ENCODE data around the gene KLHL24.

KLHL24 gene

GRCh38 chr3:183697610-183698317 is 62.3 kb downstream of the KLHL24 start, which contains the start of gene YEATS2:
TSS of gene YEATS2 (plus strand) at chr3:183697797. CDS start at chr3:183715163, 17,366 bp downstream.
- no peaks in the 10 kb centered on the region for H3K9me2 ChIP-seq (replicated peaks; ENCODE audit: control insufficient read depth, low read length)
- H3K79me2 ChIP-seq (ENCODE audit: control insufficient read depth, low read length), result peaks cover 57% of the 10 kb centered on the region
- H3K4me1 ChIP-seq (ENCODE audit: control insufficient read depth, low read length), result peaks cover 32% of the 10 kb centered on the region
- H3K4me3 ChIP-seq (ENCODE audit: low read length), result peak within 1 kb of the TSS; percentile 82
- H3F3A ChIP-seq (ENCODE audit: control insufficient read depth, insufficient read depth), result peaks cover 6% of the 10 kb centered on the region; the same call in 1 of the 2 replicates
- H4K20me1 ChIP-seq (ENCODE audit: control insufficient read depth, insufficient read depth, low read depth, low read length), result peaks cover 20% of the 10 kb centered on the region
- H3K9me3 ChIP-seq (ENCODE audit: control insufficient read depth, insufficient read depth, low read length), result no peaks in the 10 kb centered on the region
- peaks cover 30% of the 10 kb centered on the region for H3K36me3 ChIP-seq (ENCODE audit: control insufficient read depth, low read length)
- TF ChIP-seq, protein P1, sequence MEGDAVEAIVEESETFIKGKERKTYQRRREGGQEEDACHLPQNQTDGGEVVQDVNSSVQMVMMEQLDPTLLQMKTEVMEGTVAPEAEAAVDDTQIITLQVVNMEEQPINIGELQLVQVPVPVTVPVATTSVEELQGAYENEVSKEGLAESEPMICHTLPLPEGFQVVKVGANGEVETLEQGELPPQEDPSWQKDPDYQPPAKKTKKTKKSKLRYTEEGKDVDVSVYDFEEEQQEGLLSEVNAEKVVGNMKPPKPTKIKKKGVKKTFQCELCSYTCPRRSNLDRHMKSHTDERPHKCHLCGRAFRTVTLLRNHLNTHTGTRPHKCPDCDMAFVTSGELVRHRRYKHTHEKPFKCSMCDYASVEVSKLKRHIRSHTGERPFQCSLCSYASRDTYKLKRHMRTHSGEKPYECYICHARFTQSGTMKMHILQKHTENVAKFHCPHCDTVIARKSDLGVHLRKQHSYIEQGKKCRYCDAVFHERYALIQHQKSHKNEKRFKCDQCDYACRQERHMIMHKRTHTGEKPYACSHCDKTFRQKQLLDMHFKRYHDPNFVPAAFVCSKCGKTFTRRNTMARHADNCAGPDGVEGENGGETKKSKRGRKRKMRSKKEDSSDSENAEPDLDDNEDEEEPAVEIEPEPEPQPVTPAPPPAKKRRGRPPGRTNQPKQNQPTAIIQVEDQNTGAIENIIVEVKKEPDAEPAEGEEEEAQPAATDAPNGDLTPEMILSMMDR (IDR thresholded peaks at IDR 0.05; ENCODE audit: low read depth, low read length, poor library complexity, severe bottlenecking), result no peak
- TF ChIP-seq EZH2phosphoT487 (IDR thresholded peaks at IDR 0.05; ENCODE audit: borderline replicate concordance, low read length), result no peak
- peak within 1 kb of the TSS; percentile 78 for H3K27ac ChIP-seq (ENCODE audit: low read depth, low read length)
- no peaks in the 10 kb centered on the region for H3K27me3 ChIP-seq (ENCODE audit: control insufficient read depth, low read length)
- peak within 1 kb of the TSS; percentile 81 for H3K4me2 ChIP-seq (ENCODE audit: low read length)

DNA sequence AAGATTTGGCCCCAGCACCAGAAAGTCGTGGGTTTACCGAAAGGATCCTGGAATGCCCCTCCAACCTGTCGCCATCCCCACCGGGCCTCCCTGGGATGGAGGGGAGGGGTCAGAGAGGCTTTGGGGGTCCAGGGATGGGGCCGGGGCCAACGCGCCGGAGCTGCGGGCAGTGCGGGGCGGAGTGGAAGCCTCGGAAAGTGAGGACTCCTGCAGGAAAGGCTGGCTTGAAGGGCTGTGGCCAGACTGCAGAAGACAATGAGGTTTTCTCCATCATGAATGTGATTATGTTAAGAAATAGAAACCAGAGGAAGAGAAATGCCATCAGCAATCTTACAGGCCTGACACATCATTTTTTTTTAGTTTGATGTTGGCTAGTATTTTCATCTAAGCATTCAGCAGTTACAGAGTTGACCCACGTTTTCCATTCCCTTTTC is 62.9 kb downstream of the KLHL24 start:
- Histone ChIP-seq H3K4me2 (ENCODE audit: low read length) (peak overlapping the region; percentile 81), H3K9me3 (ENCODE audit: control insufficient read depth, insufficient read depth, low read length) (no peaks in the 10 kb centered on the region), H3K27ac (ENCODE audit: low read depth, low read length) (peak overlapping the region; percentile 78), H4K20me1 (ENCODE audit: control insufficient read depth, insufficient read depth, low read depth, low read length) (peaks cover 25% of the 10 kb centered on the region), H3K9me2 (replicated peaks; ENCODE audit: control insufficient read depth, low read length) (no peaks in the 10 kb centered on the region), H3K4me3 (ENCODE audit: low read length) (peak overlapping the region; percentile 82), H3K27me3 (ENCODE audit: control insufficient read depth, low read length) (no peaks in the 10 kb centered on the region), H3K79me2 (ENCODE audit: control insufficient read depth, low read length) (peaks cover 62% of the 10 kb centered on the region), H3F3A (ENCODE audit: control insufficient read depth, insufficient read depth) (peaks cover 6% of the 10 kb centered on the region; the same call in 1 of the 2 replicates), H3K36me3 (ENCODE audit: control insufficient read depth, low read length) (peaks cover 32% of the 10 kb centered on the region), H3K4me1 (ENCODE audit: control insufficient read depth, low read length) (peaks cover 32% of the 10 kb centered on the region)
- no peak for TF ChIP-seq EZH2phosphoT487 (IDR thresholded peaks at IDR 0.05; ENCODE audit: borderline replicate concordance, low read length)
- TF ChIP-seq, protein P1 (IDR thresholded peaks at IDR 0.05; ENCODE audit: low read depth, low read length, poor library complexity, severe bottlenecking), result no peak

DNA sequence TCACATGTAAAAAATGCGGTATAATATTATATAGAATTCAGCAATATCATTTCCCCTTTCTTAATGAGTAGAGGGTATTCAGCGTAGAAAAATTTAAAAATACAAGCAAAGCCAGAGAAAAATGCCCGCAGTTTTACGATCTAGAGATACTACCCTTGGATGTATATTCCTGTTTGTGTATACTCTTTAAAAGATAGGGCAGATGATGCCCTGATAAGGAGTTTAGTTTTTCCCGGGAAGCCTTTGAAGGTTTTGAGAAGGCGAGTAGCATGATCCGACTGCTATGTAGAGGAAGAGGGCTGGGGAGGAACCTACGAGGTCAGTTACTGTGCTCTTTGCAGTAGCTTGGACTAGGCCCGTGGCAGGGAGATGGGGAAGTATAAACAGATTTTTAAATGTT is 63.3 kb downstream of the KLHL24 start:
- peak overlapping the region; percentile 78 for H3K27ac ChIP-seq (ENCODE audit: low read depth, low read length)
- H3K4me3 ChIP-seq (ENCODE audit: low read length), result peak overlapping the region; percentile 82

More for the DNA sequence above, 63.3 kb downstream of the KLHL24 start:
- peaks cover 32% of the 10 kb centered on the region for H3K4me1 ChIP-seq (ENCODE audit: control insufficient read depth, low read length)
- H3K9me2 ChIP-seq (replicated peaks; ENCODE audit: control insufficient read depth, low read length), result no peaks in the 10 kb centered on the region
- H3K79me2 ChIP-seq (ENCODE audit: control insufficient read depth, low read length), result peaks cover 67% of the 10 kb centered on the region
- peaks cover 26% of the 10 kb centered on the region for H4K20me1 ChIP-seq (ENCODE audit: control insufficient read depth, insufficient read depth, low read depth, low read length)
- H3K9me3 ChIP-seq (ENCODE audit: control insufficient read depth, insufficient read depth, low read length), result no peaks in the 10 kb centered on the region
- TF ChIP-seq, protein P1 (IDR thresholded peaks at IDR 0.05; ENCODE audit: low read depth, low read length, poor library complexity, severe bottlenecking), result no peak
- TF ChIP-seq EZH2phosphoT487 (IDR thresholded peaks at IDR 0.05; ENCODE audit: borderline replicate concordance, low read length), result no peak
- peaks cover 32% of the 10 kb centered on the region for H3K36me3 ChIP-seq (ENCODE audit: control insufficient read depth, low read length)
- peaks cover 6% of the 10 kb centered on the region; the same call in 1 of the 2 replicates for H3F3A ChIP-seq (ENCODE audit: control insufficient read depth, insufficient read depth)
- peak overlapping the region; percentile 81 for H3K4me2 ChIP-seq (ENCODE audit: low read length)
- H3K27me3 ChIP-seq (ENCODE audit: control insufficient read depth, low read length), result no peaks in the 10 kb centered on the region

All from DOHH2 (cell line).